OCI-M2 (cell line): ENCODE results near the gene OAT.

ENCODE experiments used
- DNase-seq: peaks from one replicate; lab custom pipeline; 2025; ENCODE audit not compliant: unreplicated experiment; lab: John Stamatoyannopoulos, UW

OAT gene

DNA sequence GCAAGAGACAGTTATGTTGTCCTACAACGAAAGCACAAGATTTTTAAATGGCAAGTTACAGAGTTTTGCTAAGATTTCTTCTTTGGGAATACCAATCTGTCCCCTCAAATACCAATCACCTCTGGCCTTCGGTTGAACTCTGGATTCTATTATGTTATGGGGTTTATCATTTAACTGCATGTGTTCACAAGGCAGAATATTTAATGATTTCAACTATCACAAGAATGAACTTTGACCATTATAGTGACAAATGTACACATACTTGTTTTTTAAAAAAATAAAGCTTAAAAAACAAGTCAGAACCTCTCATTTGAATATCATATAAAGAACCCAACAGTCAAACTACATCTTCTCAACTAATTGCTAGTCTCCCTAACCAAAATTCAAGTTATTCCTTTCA lies 11.3 kb downstream of the OAT start:
- DNase-seq = no peak

DNA sequence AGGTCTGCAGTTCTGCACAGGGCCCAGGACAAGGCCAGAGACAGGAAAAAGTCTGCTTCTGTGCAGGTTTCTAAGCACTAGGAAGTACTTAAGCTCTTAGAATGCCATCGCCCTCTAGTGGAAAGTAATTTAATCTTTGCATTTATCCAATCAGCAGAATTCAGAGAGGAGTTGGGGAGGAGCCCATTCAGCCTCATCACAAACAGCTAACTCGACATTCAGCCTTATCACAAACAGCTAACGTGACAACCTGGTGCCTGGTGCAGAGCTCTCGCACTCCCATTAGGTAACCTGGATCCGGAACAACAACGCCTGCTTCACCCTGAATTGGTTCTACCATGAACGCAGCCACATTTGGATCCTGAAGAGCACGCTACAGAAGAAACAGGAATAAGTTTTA lies 15.2 kb downstream of the OAT start:
- peak; percentile 4 for DNase-seq

- DNase-seq = no peak
Observed at GRCh38 chr10:124402273-124402672, 16.4 kb downstream of the OAT start.

DNA sequence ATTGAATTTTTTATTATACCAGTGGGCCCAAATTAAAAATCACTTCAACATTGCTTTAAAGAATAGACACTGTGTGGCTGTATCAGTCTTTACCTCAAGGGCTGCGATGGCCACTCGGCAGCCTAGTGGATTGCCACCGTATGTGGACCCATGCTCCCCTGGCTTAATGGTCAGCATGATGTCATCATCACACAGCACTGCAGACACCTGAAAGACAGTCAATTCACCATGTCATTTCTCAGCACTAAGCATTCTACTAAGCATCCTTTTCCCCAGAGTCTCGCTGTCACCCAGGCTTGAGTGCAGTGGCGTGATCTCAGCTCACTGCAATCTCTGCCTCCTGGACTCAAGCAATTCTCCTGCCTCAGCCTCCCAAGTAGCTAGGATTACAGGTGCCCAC lies 17.1 kb downstream of the OAT start:
- DNase-seq = no peak

- no peak for DNase-seq
Observed at GRCh38 chr10:124394583-124394982, 24.1 kb downstream of the OAT start.

GRCh38 chr10:124392626-124393342 lies 25.9 kb downstream of the OAT start:
- no peak for DNase-seq

- no peak for DNase-seq
Observed at GRCh38 chr10:124390471-124391187, 28.1 kb downstream of the OAT start.

- no peak for DNase-seq
Observed at GRCh38 chr10:124389613-124390361, 28.9 kb downstream of the OAT start.

DNA sequence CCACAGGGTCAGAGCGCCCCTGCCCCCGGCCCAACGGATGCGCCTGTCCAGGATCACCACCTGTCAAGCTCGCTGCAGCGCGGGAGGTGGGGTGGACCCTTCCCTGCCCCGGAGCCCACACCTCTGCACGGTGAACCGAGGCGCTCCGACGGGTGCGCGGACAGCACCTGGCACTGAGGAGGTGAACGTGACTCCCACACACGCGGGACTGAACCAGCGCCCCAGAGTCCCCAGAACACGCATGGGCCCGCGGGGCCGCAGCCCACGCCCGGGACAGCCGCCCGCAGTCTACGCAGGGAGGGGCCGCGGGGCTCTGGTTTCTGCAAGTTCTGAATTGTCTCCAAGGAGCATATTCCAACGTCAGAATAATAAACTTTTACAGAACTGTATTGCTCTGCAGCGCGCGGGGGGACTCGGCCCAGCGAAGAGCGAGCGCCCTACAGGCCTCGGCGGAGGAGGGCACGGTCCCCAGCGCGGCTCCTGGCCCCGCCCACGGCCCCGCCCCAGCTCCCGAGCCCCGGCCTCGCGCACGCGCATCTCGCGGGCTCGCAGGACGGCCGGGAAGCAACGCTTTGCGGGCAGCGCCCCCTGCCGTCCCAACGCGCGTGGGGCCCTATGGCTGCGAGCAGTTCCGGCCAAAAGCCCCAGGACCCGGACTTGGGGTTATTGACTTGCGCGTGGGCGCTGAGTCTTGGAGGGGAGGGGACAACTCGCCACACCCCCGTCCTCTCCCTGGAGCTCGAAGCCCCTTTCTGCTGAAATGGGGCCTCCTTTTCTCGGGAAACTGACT lies 29.7 kb downstream of the OAT start:
- peak; percentile 22 for DNase-seq

DNA sequence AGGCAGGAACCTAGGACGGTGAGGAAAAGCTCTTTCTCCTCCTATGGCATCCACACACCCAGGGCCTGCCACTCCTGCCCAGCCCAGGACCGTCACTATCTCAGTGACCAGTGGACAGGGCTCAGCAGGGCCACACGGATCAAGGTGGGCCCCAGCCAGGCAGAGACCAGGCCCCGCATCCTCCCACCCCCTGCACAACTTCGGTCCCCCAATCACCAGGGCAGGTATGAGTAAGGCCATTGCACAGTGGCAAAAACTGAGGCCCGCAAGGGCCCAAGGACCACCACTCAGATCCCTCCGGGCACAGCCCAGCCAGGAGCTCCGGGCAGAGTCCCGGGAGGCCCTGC lies 30.3 kb downstream of the OAT start:
- no peak for DNase-seq

DNA sequence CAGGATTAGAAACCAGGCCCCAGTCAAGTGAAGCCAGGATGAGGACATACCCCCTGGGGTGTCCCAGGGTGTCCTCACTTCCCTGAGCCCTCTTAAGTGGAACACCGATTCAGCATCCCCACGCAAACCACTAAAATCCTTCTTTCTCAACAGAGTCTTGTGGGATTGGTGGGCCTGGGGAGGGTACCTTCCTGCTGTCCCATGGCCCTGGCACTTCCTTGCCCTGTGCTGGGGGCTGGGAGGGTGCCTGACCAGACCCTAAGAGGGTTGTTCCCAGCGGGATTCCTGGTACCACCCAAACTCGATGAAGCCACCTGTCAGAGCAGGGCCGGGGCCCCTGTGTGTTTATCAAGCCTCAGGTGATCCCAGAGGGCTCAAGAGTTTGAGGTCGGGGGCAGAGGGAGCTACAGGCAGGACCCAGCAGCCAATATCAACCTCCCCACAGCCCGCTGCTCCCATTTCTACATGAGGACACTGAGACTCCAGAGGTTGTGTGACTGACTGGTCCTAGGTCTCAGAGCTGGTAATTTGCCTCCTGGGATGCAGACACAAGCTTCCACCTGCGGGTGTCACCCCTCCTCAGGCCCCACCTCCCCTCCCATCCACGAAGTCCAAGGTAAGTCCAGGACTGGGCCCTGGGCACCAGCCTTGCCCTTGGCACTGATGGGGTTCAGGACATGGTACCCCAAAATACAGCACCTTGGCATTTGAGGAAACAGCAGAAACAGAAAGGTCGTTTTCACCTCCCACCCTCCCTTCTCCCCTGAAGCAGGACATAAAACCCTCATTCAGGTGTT lies 31.4 kb downstream of the OAT start:
- no peak for DNase-seq

DNA sequence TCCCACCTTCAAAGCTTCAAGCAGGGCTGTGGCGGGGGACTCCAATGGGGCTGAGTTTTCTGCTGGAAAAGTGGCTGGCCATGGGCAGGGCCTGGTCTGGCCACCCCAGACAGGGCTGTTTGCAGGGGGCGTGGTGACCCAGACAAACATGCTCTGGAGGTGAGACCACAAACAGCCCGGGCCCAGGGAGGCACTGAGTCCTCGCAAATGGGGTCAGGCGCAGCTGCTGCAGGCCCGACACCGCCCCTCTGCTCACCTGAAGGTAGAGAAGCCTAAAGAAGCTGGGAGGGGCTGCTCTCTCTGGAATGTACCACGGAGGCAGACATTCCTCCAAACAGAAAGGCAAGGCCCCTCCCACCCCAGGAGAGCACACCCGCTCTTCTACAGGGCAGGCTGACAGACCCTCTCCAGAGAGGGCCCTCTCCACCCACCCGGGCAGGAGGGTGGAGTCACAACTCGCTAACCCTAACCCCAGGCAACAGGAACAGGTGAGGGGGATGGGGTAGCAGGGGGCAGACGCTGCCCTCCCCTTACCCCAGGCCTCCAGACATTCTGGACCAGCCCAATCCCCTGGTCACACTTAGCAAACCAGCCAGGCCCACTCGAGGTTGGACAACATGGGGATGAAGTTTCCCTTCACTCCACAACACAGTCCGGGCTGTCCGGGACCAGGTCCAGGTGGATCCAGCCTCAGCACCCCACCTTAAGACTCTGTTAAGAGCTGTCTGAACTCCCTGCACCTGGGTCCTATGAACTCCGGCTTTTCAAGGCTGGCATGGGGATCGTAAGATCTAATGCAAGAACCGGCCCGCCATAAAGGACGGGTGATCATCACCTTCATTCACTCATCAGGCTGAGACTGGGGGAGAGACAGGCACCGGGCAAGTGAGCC lies 32.3 kb downstream of the OAT start:
- no peak for DNase-seq

- no peak for DNase-seq
Observed at GRCh38 chr10:124385627-124386185, 33.0 kb downstream of the OAT start.

- DNase-seq = no peak
Observed at GRCh38 chr10:124384591-124385190, 34.0 kb downstream of the OAT start.

DNA sequence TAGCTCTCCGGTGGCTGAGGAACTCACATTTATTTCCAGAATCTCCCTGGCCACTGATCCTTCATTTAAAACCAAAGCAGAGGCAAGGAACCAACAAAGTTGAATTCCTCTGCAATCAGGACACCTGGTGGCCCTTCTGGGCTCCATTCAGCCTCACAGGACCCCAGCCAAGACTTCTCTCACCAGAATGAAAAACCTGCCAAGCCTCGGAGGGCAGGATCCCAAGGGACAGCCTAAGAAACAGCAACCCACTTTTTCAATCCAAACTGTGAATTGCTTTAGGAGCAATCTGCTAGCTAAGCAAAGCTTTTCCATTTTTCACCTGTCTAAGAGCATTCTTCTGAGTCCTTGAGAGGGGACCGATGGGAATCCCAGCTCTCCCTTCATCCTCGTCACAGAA lies 34.6 kb downstream of the OAT start:
- DNase-seq = no peak

GRCh38 chr10:124383496-124383895 lies 35.2 kb downstream of the OAT start:
- DNase-seq = no peak

GRCh38 chr10:124381011-124381611 lies 37.6 kb downstream of the OAT start:
- DNase-seq = no peak

DNA sequence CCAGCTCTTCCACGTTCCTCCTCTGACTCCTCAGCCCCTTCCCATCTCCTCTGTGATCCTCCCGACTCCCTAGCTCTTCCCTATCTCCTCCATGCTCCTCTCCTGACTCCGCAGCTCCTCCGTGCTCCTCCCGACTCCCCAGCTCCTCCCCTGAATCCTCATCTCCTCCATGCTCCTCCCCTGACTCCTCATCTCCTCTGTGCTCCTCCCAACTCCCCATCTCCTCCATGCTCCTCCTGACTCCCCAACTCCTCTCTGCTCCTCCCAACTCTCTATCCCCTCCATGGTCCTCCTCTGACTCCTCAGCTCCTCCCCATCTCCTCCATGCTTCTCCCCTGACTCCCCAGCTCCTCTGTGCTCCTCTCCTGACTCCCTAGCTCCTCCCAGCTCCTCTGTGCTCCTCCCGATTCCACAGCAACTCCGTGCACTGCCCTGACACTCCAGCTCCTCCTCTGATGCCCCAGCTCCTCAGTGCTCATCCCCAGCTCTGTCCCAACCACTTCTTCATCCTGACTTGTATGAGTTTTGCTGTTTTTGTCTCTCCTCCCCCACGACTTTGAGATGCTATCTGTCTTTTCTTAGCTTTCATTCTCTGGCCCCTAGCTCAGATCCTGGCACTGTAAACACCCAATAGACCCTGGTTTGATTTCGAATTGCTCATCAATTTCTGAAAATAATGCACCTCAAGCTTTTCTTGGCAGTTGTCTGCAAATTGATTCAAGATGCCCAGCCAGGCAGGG lies 38.3 kb downstream of the OAT start:
- DNase-seq = no peak
